Activated T-cell treated with anti-CD3 and anti-CD28 coated beads, Interleukin-2, amount 50 U/mL, for 24 hours (primary cell): Measurements from ENCODE around the gene MEX3A.
"Not testable (repeated sequence)": the region's sequence is repeated elsewhere in the genome, so short reads cannot be mapped to it uniquely, and the experiment has no call there.

Source experiments
- DNase-seq: peaks from one replicate; pipeline ENCODE4 v3.0.0-alpha.2; 2020
- H3K27ac Mint-ChIP-seq: 2 replicates; pipeline ENCODE4 v1.8.0; 2020; ENCODE audit warnings: mild to moderate bottlenecking, mixed read lengths
- H3K27me3 Mint-ChIP-seq: 2 replicates; pipeline ENCODE4 v1.8.0; 2020; ENCODE audit warnings: mixed read lengths
- H3K36me3 Mint-ChIP-seq: 2 replicates; pipeline ENCODE4 v1.8.0; 2020; ENCODE audit warnings: low read depth, mixed read lengths
- H3K4me1 Mint-ChIP-seq: 2 replicates; pipeline ENCODE4 v1.8.0; 2020; ENCODE audit warnings: low read depth, mixed read lengths
- H3K4me3 Mint-ChIP-seq: 2 replicates; pipeline ENCODE4 v1.8.0; 2020; ENCODE audit warnings: mild to moderate bottlenecking, moderate library complexity, mixed read lengths
- H3K9me3 Mint-ChIP-seq: 2 replicates; pipeline ENCODE4 v1.8.0; 2020; ENCODE audit warnings: mixed read lengths

Gene MEX3A, protein sequence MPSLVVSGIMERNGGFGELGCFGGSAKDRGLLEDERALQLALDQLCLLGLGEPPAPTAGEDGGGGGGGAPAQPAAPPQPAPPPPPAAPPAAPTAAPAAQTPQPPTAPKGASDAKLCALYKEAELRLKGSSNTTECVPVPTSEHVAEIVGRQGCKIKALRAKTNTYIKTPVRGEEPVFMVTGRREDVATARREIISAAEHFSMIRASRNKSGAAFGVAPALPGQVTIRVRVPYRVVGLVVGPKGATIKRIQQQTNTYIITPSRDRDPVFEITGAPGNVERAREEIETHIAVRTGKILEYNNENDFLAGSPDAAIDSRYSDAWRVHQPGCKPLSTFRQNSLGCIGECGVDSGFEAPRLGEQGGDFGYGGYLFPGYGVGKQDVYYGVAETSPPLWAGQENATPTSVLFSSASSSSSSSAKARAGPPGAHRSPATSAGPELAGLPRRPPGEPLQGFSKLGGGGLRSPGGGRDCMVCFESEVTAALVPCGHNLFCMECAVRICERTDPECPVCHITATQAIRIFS

DNA sequence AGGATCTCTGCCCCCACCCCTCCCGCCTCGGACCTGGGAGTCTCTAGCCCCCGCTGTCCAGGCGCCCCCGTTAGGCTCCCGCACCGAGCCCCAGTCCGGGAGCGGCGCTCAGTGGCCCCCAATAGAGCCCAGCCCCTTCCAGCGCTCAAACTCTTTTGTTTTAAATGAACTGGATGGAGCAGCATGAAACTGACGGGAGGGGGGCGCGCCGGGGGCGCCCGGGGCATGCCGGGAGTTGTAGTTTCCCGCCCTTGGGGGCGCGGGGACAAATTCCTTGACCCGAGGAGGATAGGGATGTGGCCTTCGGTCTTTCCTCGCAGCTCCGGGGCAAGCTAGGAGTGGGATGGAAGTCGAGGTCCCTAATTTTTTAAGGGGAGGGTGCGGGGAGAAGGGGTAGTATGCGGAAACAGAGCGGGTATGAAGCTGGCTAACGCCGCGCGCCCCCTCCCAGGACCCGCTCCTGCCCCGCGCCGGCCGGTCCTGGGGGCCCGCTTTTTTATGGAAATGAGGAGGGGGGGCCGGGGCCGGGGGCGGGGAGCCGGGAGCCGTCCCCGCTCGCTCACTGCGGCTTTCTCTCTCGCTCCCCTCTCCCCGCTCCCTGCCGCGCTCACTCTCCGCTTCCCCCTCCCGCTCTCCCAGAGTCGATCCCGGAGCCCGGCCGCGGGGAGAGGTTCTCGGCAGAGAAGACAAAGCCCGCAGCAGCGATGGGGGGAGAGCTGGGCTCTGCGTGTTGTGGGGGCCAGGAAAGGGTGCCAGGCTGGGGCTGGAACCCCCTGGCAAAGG lies at the start of gene MEX3A:
TSS of gene MEX3A (minus strand) at position 157 of the 783 bp plus-strand sequence. CDS start 467 bp downstream, outside the sequence.
- peak; percentile 76 for DNase-seq
- H3K27me3 Mint-ChIP-seq, result peaks cover 59% of the 10 kb centered on the region
- no peak within 1 kb of the TSS for H3K27ac Mint-ChIP-seq

DNA sequence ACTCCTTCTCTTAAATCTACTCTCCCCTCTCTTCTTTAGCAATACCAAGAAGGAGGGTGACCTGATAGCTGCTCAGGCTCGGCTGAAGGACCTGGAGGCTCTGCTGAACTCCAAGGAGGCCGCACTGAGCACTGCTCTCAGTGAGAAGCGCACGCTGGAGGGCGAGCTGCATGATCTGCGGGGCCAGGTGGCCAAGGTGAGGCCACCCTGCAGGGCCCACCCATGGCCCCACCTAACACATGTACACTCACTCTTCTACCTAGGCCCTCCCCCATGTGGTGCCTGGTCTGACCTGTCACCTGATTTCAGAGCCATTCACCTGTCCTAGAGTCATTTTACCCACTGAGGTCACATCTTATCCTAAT lies 48.3 kb upstream of the MEX3A start:
- H3K27ac Mint-ChIP-seq, result no peak overlapping the region
- H3K9me3 Mint-ChIP-seq, result no peaks in the 10 kb centered on the region
- H3K4me1 Mint-ChIP-seq, result peaks cover 45% of the 10 kb centered on the region
- no peaks in the 10 kb centered on the region for H3K27me3 Mint-ChIP-seq
- no peak overlapping the region for H3K4me3 Mint-ChIP-seq
- H3K36me3 Mint-ChIP-seq, result peaks cover 67% of the 10 kb centered on the region
- DNase-seq, result no peak

More for the DNA sequence above, at the start of gene MEX3A:
- H3K9me3 Mint-ChIP-seq, result no peaks in the 10 kb centered on the region
- peak within 1 kb of the TSS; percentile 80 for H3K4me3 Mint-ChIP-seq
- no peaks in the 10 kb centered on the region for H3K36me3 Mint-ChIP-seq
- peaks cover 14% of the 10 kb centered on the region for H3K4me1 Mint-ChIP-seq

DNA sequence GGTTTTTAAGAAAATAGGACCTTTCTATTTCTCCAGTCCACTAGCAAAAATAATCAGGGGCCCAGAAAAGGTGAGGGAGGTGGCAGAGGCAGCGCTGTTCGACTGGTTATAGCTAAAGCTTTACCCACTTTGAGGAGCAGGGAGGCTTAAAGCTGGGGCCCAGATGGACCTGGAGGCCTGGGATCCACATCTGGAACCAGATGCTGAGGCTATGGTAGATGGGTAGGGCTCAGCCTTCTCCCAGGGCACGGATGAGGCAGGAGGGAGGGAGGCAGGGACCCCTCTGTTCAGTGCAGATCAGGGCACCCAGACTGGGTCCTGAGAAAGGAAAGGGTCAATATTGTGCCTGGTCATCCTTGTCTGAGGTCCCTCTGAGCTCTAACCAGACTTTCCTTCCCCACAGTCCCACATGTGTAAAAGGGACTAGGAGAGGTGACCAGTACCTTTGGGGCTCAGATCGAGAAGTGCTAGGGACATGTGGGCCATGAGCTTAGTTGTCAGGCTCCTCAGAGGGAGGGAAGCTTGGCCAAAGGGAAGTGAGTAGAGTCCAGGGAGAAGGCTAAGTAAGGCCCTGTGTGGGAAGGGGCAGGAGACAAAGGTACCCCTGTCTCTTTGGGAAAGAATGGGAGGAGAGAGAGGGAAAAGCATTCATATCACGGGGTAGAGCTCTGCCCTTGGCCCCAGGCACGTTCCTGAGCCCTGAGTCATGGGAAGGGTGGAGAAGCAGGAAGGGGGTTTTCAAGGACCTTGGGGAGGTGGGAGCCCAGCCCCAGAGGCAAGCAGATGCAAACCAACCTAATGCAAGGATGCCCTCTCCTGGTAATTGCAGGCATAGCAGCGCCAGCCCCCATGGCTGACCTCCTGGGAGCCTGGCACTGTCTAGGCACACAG lies 47.7 kb upstream of the MEX3A start:
- H3K36me3 Mint-ChIP-seq, result peaks cover 65% of the 10 kb centered on the region
- DNase-seq, result peak; percentile 89
- peak overlapping the region; percentile 6 for H3K4me3 Mint-ChIP-seq
- peaks cover 51% of the 10 kb centered on the region for H3K4me1 Mint-ChIP-seq
- H3K27ac Mint-ChIP-seq, result peak overlapping the region; percentile 26
- no peaks in the 10 kb centered on the region for H3K9me3 Mint-ChIP-seq
- no peaks in the 10 kb centered on the region for H3K27me3 Mint-ChIP-seq

DNA sequence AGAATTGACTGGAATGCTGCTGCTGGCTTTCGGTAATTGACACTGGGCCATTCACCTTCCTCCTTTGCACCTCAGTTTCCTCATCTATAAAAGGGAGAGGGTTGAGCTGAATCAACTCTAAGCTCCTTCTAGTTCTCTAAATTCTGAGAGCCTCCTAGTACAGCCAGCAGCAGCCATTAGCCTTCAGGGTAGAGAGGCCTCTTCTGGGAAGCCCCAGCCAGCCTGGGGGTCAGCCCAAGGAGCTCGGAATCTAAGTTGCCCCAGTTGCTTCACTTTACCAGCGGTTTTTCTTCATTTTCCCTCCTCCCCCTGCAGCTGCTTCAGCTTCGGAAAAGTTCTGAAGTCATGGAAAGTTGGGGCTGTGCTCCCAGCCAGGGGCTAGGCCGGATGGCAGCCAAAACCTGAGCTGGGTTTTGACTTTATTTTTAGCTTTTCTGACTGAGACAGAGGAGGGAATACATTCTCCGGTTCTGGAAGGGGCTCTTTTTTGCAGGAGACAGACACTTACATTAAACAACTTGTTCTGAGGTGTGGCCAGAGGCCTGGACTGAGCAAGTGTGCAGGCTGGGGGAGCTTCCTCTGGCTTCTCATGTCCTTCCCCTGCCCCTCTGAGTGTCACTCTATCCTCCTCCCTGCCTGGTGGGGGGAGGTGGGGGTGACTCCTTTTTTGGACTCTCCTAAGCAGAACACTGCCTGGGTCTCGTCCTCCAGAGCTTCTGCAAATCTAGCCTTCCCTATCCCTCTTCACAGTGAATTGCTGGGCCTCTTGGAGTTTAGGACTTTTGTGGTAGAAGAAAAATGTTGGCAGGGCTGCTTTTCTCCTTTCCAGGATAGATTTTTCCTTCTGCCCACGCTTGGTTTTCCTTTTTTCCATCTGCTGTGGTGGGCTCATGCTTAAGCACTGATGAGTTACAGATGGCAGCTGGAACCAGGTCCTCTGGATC lies 46.7 kb upstream of the MEX3A start:
- Mint-ChIP-seq H3K36me3 (peaks cover 61% of the 10 kb centered on the region), H3K27me3 (no peaks in the 10 kb centered on the region), H3K4me3 (peak overlapping the region; percentile 41), H3K9me3 (no peaks in the 10 kb centered on the region), H3K4me1 (peaks cover 61% of the 10 kb centered on the region), H3K27ac (peak overlapping the region; percentile 55)
- DNase-seq, result no peak

DNA sequence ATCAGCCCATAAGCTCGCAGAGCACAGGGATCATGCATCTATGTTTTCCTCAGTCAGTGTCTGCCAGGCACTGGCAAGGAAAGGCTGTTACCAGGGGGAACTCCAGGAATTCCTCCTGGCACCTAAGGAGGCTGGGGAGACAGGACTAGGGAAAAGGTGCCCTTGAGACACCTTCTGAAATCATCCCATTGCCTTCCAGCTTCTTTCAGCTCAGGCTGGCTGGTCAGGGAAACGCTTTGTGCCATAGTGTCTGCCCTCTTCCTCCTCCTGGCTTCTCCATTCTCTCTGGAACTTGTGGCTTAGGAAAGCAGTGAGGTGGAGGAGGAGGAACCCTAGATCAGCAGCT lies 46.0 kb upstream of the MEX3A start:
- peak overlapping the region; percentile 41 for H3K4me3 Mint-ChIP-seq
- no peaks in the 10 kb centered on the region for H3K27me3 Mint-ChIP-seq
- H3K9me3 Mint-ChIP-seq, result no peaks in the 10 kb centered on the region
- no peak for DNase-seq
- peaks cover 67% of the 10 kb centered on the region for H3K4me1 Mint-ChIP-seq
- peak overlapping the region; percentile 55 for H3K27ac Mint-ChIP-seq
- H3K36me3 Mint-ChIP-seq, result peaks cover 60% of the 10 kb centered on the region

DNA sequence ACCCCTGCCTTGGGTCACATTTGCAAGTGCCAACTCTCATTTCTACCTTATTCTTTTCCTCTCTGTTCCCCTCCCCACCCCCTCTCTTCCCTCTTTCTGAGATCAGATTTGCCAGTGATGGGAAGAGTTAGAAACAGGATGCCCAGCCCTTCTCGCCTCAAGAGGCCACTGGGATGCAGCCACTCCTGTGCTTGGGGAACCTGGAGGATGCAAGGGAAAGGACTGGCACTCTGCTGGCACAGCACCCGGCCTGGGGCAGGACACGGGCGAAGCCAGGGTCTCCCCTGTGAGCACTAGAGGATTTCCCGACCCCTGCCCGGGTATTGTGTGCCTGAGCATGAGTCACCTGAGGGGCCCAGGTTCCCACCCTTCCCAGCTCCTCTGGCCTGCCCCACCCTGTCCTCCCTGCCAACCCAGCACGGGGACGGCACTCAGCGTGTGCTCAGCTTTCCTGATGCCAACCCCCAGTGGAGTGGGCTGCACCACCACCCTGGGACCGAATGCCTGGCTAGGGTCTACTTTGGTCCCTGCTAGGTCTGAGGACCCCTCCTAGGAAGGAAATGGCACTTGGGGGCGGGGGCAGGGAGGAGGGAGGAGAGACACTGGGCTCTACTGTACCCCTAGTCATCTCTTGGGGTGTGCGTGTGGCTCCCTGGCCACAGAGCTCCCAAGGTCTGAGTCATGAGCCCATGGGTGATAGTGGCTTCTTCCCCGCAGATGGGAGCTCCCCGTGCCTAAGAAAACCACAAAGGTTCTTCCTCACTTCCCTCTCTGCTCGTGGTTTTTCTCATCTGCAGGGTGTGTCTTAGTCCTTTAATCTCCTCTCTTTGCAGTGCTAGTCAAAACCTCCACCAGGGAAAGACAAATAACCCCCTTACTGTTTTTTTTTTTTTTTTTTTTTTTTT lies 44.6 kb upstream of the MEX3A start:
- peak; percentile 83 for DNase-seq
- H3K4me1 Mint-ChIP-seq, result peaks cover 78% of the 10 kb centered on the region
- peaks cover 58% of the 10 kb centered on the region for H3K36me3 Mint-ChIP-seq
- H3K27ac Mint-ChIP-seq, result peak overlapping the region; percentile 91
- peak overlapping the region; percentile 54 for H3K4me3 Mint-ChIP-seq
- H3K9me3 Mint-ChIP-seq, result no peaks in the 10 kb centered on the region
- H3K27me3 Mint-ChIP-seq, result no peaks in the 10 kb centered on the region

DNA sequence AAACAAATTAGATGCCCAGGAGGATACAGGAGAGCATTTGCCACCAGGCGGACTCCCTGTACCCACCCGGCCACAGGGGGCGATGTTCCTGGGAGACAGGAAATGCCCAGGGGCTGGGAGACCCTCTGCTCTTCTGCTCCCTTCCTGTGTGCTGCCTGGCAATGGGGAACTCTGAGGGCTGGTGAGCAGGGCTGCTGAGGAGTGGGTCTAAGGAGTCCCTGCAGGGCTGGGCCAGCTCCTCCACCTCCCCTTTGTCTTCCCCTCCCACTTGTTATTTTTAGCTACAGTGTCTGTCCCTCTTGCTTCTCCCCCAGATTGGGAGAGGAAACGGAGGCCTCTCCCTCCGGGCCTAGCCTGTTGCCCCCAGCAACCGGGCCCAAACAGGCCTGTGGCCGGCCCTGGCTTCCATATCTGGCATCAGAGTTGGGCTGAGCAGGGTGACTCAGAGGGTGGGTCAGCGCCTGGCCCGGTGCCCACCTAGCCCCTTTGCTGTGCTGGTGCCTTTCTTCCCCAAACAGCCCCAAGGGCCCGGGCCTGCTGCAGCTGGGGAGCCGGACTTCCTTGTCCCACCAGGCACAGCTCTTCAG lies 43.9 kb upstream of the MEX3A start:
- peaks cover 80% of the 10 kb centered on the region for H3K4me1 Mint-ChIP-seq

DNA sequence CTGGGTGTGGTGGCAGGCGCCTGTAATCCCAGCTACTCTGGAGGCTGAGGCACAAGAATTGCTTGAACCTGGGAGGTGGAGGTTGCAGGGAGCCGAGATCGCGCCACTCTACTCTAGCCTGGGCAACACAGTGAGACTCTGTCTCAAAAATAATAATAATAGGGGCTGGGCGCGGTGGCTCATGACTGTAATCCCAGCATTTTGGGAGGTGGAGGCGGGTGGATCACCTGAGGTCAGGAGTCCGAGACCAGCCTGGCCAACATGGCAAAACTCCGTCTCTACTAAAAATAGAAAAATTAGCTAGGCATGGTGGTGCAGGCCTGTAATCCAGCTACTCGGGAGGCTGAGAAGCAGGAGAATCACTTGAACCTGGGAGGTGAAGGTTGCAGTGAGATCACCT lies 43.3 kb upstream of the MEX3A start:
- Mint-ChIP-seq H3K4me1 (peaks cover 84% of the 10 kb centered on the region), H3K4me3 (peak overlapping the region; percentile 28), H3K36me3 (peaks cover 60% of the 10 kb centered on the region), H3K27ac (peak overlapping the region; percentile 84)
- not testable (repeated sequence) for H3K27me3 Mint-ChIP-seq, DNase-seq, H3K9me3 Mint-ChIP-seq

More for the DNA sequence above, 43.9 kb upstream of the MEX3A start:
- H3K27me3 Mint-ChIP-seq, result no peaks in the 10 kb centered on the region
- H3K36me3 Mint-ChIP-seq, result peaks cover 59% of the 10 kb centered on the region
- H3K4me3 Mint-ChIP-seq, result peak overlapping the region; percentile 54
- no peaks in the 10 kb centered on the region for H3K9me3 Mint-ChIP-seq
- peak overlapping the region; percentile 91 for H3K27ac Mint-ChIP-seq
- peak; percentile 62 for DNase-seq

DNA sequence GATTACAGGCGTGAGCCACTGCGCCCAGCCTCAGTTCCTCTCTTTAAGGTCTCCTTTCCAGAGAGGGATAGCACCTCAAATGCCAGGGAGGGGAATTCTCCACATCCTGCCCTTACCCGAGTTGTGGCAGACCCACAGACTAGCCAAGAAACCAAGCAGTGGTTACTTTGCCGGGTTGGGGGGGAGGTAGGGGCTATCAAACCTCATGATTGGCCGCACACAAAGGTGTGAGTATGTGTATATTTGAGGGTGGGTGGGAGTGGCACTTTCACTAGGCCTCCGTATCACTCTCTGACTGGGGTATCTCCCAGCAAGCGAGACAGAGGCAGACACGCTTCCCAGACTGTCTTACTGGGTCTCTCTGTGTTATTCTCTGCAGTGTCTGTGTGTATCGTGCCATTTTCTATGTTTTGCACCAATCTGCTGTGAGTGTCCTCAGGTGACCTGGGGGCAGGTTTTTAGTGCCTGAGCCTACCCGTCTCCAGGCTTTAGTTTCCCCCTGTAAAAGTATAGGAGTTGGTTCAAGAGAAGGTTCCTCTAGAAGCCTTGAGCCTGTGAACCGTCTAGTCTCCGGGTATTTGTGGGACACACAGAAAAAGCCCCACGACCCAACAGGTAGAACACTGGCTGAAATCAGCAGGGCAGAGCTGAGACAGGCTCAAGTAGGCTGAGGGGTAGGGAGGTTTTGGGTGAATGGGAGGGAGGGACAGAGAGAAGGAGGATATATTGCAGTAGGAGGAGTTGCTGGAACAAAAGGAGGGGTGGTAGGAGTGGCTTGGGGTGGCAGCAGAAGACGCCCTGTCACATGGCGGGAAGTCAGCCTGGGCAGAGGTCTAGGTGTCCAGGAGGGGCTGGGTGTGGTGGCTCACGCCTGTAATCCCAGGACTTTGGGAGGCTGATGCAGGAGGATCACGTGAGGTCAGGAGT lies 42.6 kb upstream of the MEX3A start:
- no peaks in the 10 kb centered on the region for H3K27me3 Mint-ChIP-seq
- H3K4me1 Mint-ChIP-seq, result peaks cover 85% of the 10 kb centered on the region
- peak overlapping the region; percentile 51 for H3K4me3 Mint-ChIP-seq
- H3K9me3 Mint-ChIP-seq, result no peaks in the 10 kb centered on the region
- H3K27ac Mint-ChIP-seq, result peak overlapping the region; percentile 84
- peak; percentile 47 for DNase-seq
- H3K36me3 Mint-ChIP-seq, result peaks cover 60% of the 10 kb centered on the region

DNA sequence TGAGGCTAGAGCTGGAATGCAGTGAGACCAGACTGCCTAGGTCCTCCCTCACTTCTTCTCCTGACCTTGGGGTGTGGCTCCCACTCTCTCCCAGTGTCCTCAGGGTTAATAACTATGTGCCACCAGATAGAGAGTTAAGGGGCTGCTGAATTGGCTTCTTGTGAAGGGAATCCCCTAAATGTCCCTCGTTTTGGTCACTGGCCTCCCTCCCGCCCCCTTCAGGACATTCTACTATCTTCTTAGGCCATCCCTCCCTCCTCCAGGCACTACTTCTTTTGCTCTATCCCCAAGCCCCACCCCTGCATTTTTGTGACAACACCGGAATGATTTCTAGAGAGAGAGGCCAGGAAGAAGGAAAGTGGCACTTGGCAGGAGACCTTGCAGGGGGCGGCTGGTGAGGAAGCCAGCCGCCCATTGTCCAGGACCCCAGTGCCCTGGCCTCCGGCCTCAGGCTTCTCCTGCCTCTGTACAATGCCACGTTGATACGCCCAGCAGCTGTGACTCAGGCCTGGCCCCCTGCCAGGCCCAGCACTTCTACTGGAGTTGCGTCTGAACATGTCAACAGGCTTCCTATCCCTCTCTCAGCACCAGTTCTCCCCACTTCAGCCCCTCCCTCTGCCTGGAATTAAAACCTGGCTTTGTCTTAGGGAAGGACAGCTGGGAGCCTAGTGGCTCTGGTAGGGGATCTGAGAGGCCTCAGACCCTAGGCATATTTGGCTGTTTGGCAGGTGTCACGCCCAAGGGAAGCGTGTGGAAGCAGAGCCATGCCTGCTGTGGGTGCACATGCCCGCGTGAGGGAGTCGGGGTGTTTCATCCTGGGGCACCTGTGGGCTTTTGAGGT lies 41.3 kb upstream of the MEX3A start:
- Mint-ChIP-seq H3K27ac (peak overlapping the region; percentile 84), H3K4me3 (peak overlapping the region; percentile 51), H3K36me3 (peaks cover 56% of the 10 kb centered on the region), H3K4me1 (peaks cover 79% of the 10 kb centered on the region), H3K27me3 (no peaks in the 10 kb centered on the region), H3K9me3 (no peaks in the 10 kb centered on the region)
- DNase-seq, result peak; percentile 79
